ENCODE results near the gene SKAP2. TPM values are rescaled to one million over a fixed set of nuclear protein-coding genes. Genes with fewer than 3 reads are reported as not detected.

The SKAP2 gene
- total RNA-seq, 1 experiment from 2014 or later: 66.8 TPM

GRCh38 chr7:26627221-26627620, 237.2 kb downstream of the SKAP2 start:
- POLR2A ChIA-PET: no interaction called here
- Histone ChIP-seq H3K4me1 (ENCODE audit: control insufficient read depth, insufficient read depth, low read length) (no peaks in the 10 kb centered on the region), H3K9me3 (ENCODE audit: control insufficient read depth, insufficient read depth, low read depth, low read length) (no peaks in the 10 kb centered on the region), H3K4me3 (ENCODE audit: low read depth in 2 of 2, low read length in 2 of 2) (no peak overlapping the region), H3K27me3 (ENCODE audit: control insufficient read depth, insufficient read depth, low read length) (no peaks in the 10 kb centered on the region; the same call in 1 of the 2 replicates), H3K36me3 (ENCODE audit: control insufficient read depth, insufficient read depth, low read length) (no peaks in the 10 kb centered on the region), H3K27ac (ENCODE audit: low read length) (no peak overlapping the region)
- no TSS peak for BruUV-seq (replicated peaks)
- TF ChIP-seq TCF7L2 (IDR thresholded peaks at IDR 0.05; ENCODE audit: low read depth, low read length): no peak
- no peak for TF ChIP-seq SIN3A (IDR thresholded peaks at IDR 0.05; ENCODE audit: borderline replicate concordance, insufficient read depth, low read depth, low read length)
- no peak for TF ChIP-seq REST (IDR thresholded peaks at IDR 0.05; ENCODE audit: insufficient read depth in 1 of 2, low read depth in 2 of 2, low read length in 1 of 2)
- no peak for TF ChIP-seq POLR2AphosphoS5 (IDR thresholded peaks at IDR 0.05; ENCODE audit: low read depth, low read length)
- TF ChIP-seq CTCF (IDR thresholded peaks at IDR 0.05): no peak
- in situ Hi-C loops (cut with HindIII; ENCODE audit: low pct_unique_long_range_greater_than_20kb, low sequenced_read_pairs): no loop called here
- DNase-seq (ENCODE audit: low read depth, low spot score) (no peak), ATAC-seq (no peak)
- intact Hi-C loops (cut with micrococcal nuclease; ENCODE audit: unreplicated experiment): no loop called here
- CTCF ChIA-PET: no interaction called here

GRCh38 chr7:26626687-26627086, 237.7 kb downstream of the SKAP2 start:
- intact Hi-C loops (cut with micrococcal nuclease; ENCODE audit: unreplicated experiment): no loop called here

GRCh38 chr7:26626156-26626555, 238.2 kb downstream of the SKAP2 start:
- Histone ChIP-seq H3K4me1 (ENCODE audit: control insufficient read depth, insufficient read depth, low read length) (no peaks in the 10 kb centered on the region), H3K36me3 (ENCODE audit: control insufficient read depth, insufficient read depth, low read length) (no peaks in the 10 kb centered on the region), H3K27me3 (ENCODE audit: control insufficient read depth, insufficient read depth, low read length) (no peaks in the 10 kb centered on the region), H3K9me3 (ENCODE audit: control insufficient read depth, insufficient read depth, low read depth, low read length) (no peaks in the 10 kb centered on the region), H3K27ac (ENCODE audit: low read length) (no peak overlapping the region), H3K4me3 (ENCODE audit: low read depth in 2 of 2, low read length in 2 of 2) (no peak overlapping the region)
- intact Hi-C loops (cut with micrococcal nuclease; ENCODE audit: unreplicated experiment): no loop called here
- DNase-seq (ENCODE audit: low read depth, low spot score) (no peak), ATAC-seq (no peak)
- no TSS peak for BruUV-seq (replicated peaks)
- TF ChIP-seq SIN3A (IDR thresholded peaks at IDR 0.05; ENCODE audit: borderline replicate concordance, insufficient read depth, low read depth, low read length) (no peak), CTCF (IDR thresholded peaks at IDR 0.05) (no peak), TCF7L2 (IDR thresholded peaks at IDR 0.05; ENCODE audit: low read depth, low read length) (no peak), POLR2AphosphoS5 (IDR thresholded peaks at IDR 0.05; ENCODE audit: low read depth, low read length) (no peak), REST (IDR thresholded peaks at IDR 0.05; ENCODE audit: insufficient read depth in 1 of 2, low read depth in 2 of 2, low read length in 1 of 2) (no peak)
- POLR2A ChIA-PET: no interaction called here
- CTCF ChIA-PET: no interaction called here
- in situ Hi-C loops (cut with HindIII; ENCODE audit: low pct_unique_long_range_greater_than_20kb, low sequenced_read_pairs): no loop called here

More at GRCh38 chr7:26626687-26627086, 237.7 kb downstream of the SKAP2 start:
- no peak overlapping the region for H3K27ac ChIP-seq (ENCODE audit: low read length)
- in situ Hi-C loops (cut with HindIII; ENCODE audit: low pct_unique_long_range_greater_than_20kb, low sequenced_read_pairs): no loop called here
- no peaks in the 10 kb centered on the region for H3K9me3 ChIP-seq (ENCODE audit: control insufficient read depth, insufficient read depth, low read depth, low read length)
- DNase-seq (ENCODE audit: low read depth, low spot score) (no peak), ATAC-seq (no peak)
- TF ChIP-seq TCF7L2 (IDR thresholded peaks at IDR 0.05; ENCODE audit: low read depth, low read length) (no peak), SIN3A (IDR thresholded peaks at IDR 0.05; ENCODE audit: borderline replicate concordance, insufficient read depth, low read depth, low read length) (no peak)
- H3K27me3 ChIP-seq (ENCODE audit: control insufficient read depth, insufficient read depth, low read length): no peaks in the 10 kb centered on the region
- ChIA-PET POLR2A (no interaction called here), CTCF (no interaction called here)
- no peaks in the 10 kb centered on the region for H3K4me1 ChIP-seq (ENCODE audit: control insufficient read depth, insufficient read depth, low read length)
- BruUV-seq (replicated peaks): no TSS peak
- no peaks in the 10 kb centered on the region for H3K36me3 ChIP-seq (ENCODE audit: control insufficient read depth, insufficient read depth, low read length)
- no peak overlapping the region for H3K4me3 ChIP-seq (ENCODE audit: low read depth in 2 of 2, low read length in 2 of 2)

Measured in Panc1 (cell line).